Immature natural killer cell (primary cell): ENCODE measurements around the gene NAXD. TPM values are rescaled to one million over a fixed set of nuclear protein-coding genes. Genes with fewer than 3 reads are reported as not detected.
"Not testable (repeated sequence)": the region's sequence is repeated elsewhere in the genome, so short reads cannot be mapped to it uniquely, and the experiment has no call there.

Experiments used
- DNase-seq, 3 donors: peaks; one replicate each; pipeline ENCODE4 v3.0.0; 2022; ENCODE audit warnings: mixed read lengths in 1 of 3
- H3K27ac Mint-ChIP-seq, 6 donors: one replicate each; pipeline ENCODE4 v1.8.0; 2020; ENCODE audit warnings: mixed read lengths in 6 of 6, mild to moderate bottlenecking in 5 of 6, inconsistent platforms in 4 of 6, moderate library complexity in 3 of 6
- H3K27me3 Mint-ChIP-seq, 3 donors: one replicate each; pipeline ENCODE4 v1.8.0; 2020 to 2021; ENCODE audit warnings: low read depth in 3 of 3, mild to moderate bottlenecking in 3 of 3, mixed read lengths in 3 of 3, moderate library complexity in 3 of 3, inconsistent platforms in 1 of 3
- H3K36me3 Mint-ChIP-seq, 3 donors: one replicate each; pipeline ENCODE4 v1.8.0; 2020; ENCODE audit warnings: mixed read lengths in 3 of 3, inconsistent platforms in 2 of 3, mild to moderate bottlenecking in 2 of 3
- H3K4me1 Mint-ChIP-seq, 2 donors: one replicate each; pipeline ENCODE4 v1.8.0; 2020; ENCODE audit warnings: inconsistent platforms in 2 of 2, mild to moderate bottlenecking in 2 of 2, mixed read lengths in 2 of 2, moderate library complexity in 1 of 2
- H3K4me3 Mint-ChIP-seq, 5 donors: one replicate each; pipeline ENCODE4 v1.8.0; 2020; ENCODE audit warnings: mild to moderate bottlenecking in 5 of 5, mixed read lengths in 5 of 5, inconsistent platforms in 3 of 5, moderate library complexity in 3 of 5
- H3K9me3 Mint-ChIP-seq, 6 donors: one replicate each; pipeline ENCODE4 v1.8.0; 2020; ENCODE audit warnings: mild to moderate bottlenecking in 6 of 6, mixed read lengths in 6 of 6, inconsistent platforms in 4 of 6, moderate library complexity in 3 of 6
- polyA plus RNA-seq, 3 donors: library from polyadenylated mRNA; unstranded; fragments of 300-500 nt; fragmentation: Illumina TruSeq; gene quantifications; one replicate each; pipeline ENCODE4 v1.2.3, GENCODE V29; 2021

The NAXD gene
- polyA plus RNA-seq, 3 donors from 2014 or later, result 4.4 to 13.4 (median 7.7) TPM

DNA sequence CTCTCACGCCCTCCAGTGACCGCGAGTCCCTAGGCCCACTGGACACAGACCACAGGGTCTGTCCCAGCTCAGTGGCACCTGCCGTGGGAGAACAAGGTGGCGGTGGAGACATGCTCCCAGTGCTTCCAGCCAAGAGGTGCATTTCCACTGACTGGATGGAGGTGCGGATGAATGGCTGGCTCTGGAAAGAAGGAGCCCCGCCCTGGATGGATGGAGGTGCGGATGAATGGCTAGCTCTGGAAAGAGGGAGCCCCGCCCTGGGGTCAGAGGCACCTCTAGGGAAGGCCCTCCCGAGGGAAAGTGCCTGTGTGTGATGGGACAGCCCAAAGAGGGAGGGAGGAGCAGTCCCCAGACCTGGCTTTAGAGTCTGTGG lies 32.0 kb downstream of the NAXD start:
- Mint-ChIP-seq H3K27ac (no peak overlapping the region), H3K27me3 (peaks cover 0 to 5% (median 2%) of the 10 kb centered on the region in 3 donors), H3K9me3 (no peaks in the 10 kb centered on the region), H3K36me3 (peaks cover 6 to 21% (median 12%) of the 10 kb centered on the region in 3 donors), H3K4me3 (no peak overlapping the region), H3K4me1 (peaks cover 5% of the 10 kb centered on the region in 2 donors)
- DNase-seq, result no peak

DNA sequence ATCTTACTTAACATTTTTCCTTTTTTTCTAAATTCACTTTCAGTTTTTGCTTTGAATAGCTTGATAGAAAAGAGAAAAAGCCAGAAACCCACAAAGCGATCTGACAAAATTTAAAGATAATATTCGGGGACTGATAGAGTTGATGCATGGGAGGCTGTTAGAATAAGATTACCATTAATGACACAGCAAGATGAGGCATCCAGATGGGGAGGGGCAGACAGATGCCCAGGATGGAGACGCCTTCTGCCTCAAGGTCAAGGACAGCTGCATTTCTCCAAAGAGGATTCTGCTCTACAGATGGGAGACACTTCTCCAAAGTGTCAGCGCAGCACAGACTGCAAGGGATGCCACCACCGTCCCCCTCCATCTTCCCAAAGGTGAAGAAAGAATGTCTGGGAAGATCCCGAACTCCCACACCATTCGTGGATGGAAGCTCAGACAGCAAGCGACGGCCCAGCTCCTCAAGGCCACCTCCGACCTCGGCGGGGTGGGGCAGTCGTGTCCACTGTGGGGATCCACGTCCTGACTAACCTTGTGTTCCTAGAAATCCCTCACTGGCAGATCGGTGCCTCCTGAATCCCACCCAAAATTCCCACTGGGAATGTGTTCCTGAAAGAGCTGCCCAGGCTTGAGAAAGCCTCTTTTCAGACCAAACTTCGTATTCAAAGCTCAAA lies 32.9 kb downstream of the NAXD start:
- Mint-ChIP-seq H3K36me3 (peaks cover 2 to 21% (median 12%) of the 10 kb centered on the region in 3 donors), H3K27ac (peak overlapping the region in 1 of 6 donors; percentile 35), H3K4me1 (peaks cover 6 to 7% of the 10 kb centered on the region in 2 donors), H3K27me3 (peaks cover 2 to 4% (median 2%) of the 10 kb centered on the region in 3 donors), H3K4me3 (no peak overlapping the region), H3K9me3 (no peaks in the 10 kb centered on the region)
- no peak for DNase-seq

DNA sequence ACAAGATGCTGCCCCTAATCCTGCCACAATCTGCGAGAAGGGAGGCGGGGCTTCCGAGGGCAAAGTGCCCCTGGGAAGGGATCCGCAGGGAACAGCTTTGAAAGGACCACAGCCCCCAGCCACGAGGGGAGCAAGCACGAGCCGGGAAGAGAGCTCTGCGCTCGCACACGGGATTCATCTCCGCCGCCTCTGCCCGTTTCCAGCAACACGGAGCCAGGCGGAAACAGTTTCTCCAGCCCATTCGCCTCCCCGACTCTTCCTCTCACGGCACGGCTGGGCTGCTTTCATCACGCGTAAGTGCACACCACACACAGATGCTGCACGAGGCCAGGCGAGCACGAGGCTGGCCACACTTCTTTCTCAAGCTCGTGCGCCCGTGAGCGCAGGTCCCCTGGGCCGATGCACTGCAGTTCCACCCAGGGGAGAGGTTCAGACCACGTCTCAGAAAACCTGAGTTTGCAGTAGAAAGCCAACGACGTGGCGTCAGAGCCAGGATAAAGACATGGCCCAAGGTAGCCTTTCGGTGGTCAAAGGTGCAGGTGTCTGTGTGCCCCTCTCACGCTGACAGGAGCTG lies 33.6 kb downstream of the NAXD start:
- DNase-seq, result no peak
- no peak overlapping the region for H3K4me3 Mint-ChIP-seq
- no peak overlapping the region for H3K27ac Mint-ChIP-seq
- H3K4me1 Mint-ChIP-seq, result peaks cover 6 to 12% of the 10 kb centered on the region in 2 donors
- no peaks in the 10 kb centered on the region for H3K9me3 Mint-ChIP-seq
- peaks cover 2 to 4% (median 2%) of the 10 kb centered on the region in 3 donors for H3K27me3 Mint-ChIP-seq
- peaks cover 0 to 21% (median 12%) of the 10 kb centered on the region in 3 donors for H3K36me3 Mint-ChIP-seq

DNA sequence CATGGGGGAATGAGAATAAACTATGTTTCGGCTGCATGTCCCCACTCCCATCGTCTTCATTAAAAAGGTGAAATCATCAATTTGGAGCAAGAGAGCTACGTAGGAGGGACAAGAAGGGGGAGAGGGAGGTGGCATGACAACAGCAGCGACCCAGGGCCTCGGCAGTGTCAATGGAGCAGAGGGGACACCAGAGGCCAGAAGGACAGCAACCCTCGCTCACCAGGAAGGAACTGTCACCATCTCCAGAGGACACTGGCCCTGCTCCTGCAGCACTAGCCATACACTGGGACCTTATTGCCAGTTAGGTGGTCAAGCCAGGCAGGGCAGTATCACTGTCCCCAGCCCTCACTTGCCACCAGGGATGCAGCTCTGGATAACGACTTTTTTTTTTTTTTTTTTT lies 34.2 kb downstream of the NAXD start:
- no peak overlapping the region for H3K4me3 Mint-ChIP-seq
- H3K9me3 Mint-ChIP-seq, result no peaks in the 10 kb centered on the region
- peaks cover 2 to 6% (median 2%) of the 10 kb centered on the region in 3 donors for H3K27me3 Mint-ChIP-seq
- H3K4me1 Mint-ChIP-seq, result peaks cover 5 to 8% of the 10 kb centered on the region in 2 donors
- peak overlapping the region in 1 of 6 donors; percentile 71 for H3K27ac Mint-ChIP-seq
- no peak for DNase-seq
- peaks cover 0 to 18% (median 16%) of the 10 kb centered on the region in 3 donors for H3K36me3 Mint-ChIP-seq

DNA sequence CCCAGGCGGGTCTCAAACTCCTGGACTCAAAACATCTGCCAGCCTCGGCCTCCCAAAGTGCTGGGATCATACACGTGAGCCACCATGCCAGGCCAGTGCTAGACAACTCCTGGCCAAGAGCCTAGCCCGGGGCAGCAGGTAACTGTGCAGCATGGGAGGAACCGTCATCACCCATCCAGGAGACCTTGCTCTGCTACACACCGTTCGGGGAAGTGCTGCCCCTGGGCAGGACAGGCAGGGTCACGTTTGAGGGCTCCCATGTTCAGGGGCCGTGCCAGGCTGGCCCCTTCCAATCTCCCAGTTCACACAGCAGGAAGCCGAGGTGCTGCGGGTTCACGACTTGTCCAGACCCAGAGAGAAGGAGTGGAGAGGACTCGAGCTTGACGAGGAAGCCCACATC lies 35.1 kb downstream of the NAXD start:
- peaks cover 3 to 6% of the 10 kb centered on the region in 2 donors for H3K4me1 Mint-ChIP-seq
- H3K9me3 Mint-ChIP-seq, result no peaks in the 10 kb centered on the region
- peaks cover 3 to 21% (median 19%) of the 10 kb centered on the region in 3 donors for H3K36me3 Mint-ChIP-seq
- no peak overlapping the region for H3K4me3 Mint-ChIP-seq
- DNase-seq, result no peak
- peaks cover 2 to 5% (median 2%) of the 10 kb centered on the region in 3 donors for H3K27me3 Mint-ChIP-seq
- H3K27ac Mint-ChIP-seq, result no peak overlapping the region

DNA sequence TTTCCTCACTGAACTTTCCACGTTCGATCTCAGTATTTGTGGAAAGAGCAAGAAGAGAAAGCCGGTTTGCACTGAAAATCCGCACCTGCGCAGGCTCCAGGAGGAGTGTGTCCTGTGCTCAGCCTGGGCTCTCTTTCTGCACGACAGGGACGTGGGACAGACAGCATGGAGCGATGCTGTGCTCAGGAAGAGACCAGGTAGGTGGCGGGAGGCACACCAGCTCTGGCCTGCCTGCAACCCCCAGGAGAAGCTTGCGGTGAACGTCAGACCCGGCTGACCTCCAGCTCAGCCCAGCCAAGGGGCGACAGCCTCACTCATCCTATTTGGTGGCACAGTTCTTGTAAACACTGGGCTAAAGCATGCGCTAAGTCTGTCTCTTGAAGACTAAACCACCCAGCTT lies 35.9 kb downstream of the NAXD start:
- H3K27ac Mint-ChIP-seq, result peak overlapping the region in 1 of 6 donors; percentile 46
- H3K4me1 Mint-ChIP-seq, result peaks cover 6 to 9% of the 10 kb centered on the region in 2 donors
- H3K4me3 Mint-ChIP-seq, result no peak overlapping the region
- peaks cover 3 to 26% (median 19%) of the 10 kb centered on the region in 3 donors for H3K36me3 Mint-ChIP-seq
- DNase-seq, result no peak
- no peaks in the 10 kb centered on the region for H3K9me3 Mint-ChIP-seq
- H3K27me3 Mint-ChIP-seq, result peaks cover 2 to 8% (median 2%) of the 10 kb centered on the region in 3 donors

DNA sequence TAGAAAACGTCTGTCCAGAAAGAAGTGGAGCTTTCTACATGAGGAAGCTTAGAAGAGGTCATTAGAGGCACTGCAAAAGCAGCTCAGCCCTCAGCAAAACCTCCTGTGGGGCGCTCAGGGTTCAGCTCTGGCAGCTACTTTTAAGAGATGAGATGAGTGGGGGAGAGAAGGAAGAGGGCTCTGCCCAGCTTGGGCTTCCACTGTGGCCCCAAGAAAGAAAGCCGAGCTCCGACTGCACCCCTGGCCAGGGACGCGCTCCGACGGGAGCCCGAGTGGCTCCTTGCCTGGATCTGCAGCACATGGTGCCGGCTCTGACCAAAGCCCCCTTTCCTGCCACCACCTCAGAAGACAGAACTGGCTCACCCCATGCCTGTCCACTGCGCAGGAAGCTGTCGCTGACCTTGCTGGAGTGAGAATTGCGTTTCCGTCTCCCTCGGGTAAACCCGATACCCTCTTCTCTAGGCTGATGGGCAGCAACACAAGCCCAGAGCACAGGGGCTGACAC lies 36.4 kb downstream of the NAXD start:
- H3K4me1 Mint-ChIP-seq, result peaks cover 10 to 11% of the 10 kb centered on the region in 2 donors
- peaks cover 2 to 8% (median 2%) of the 10 kb centered on the region in 3 donors for H3K27me3 Mint-ChIP-seq
- H3K4me3 Mint-ChIP-seq, result no peak overlapping the region
- H3K9me3 Mint-ChIP-seq, result no peaks in the 10 kb centered on the region
- H3K36me3 Mint-ChIP-seq, result peaks cover 3 to 28% (median 19%) of the 10 kb centered on the region in 3 donors
- peak overlapping the region in 1 of 6 donors; percentile 46 for H3K27ac Mint-ChIP-seq
- no peak for DNase-seq

DNA sequence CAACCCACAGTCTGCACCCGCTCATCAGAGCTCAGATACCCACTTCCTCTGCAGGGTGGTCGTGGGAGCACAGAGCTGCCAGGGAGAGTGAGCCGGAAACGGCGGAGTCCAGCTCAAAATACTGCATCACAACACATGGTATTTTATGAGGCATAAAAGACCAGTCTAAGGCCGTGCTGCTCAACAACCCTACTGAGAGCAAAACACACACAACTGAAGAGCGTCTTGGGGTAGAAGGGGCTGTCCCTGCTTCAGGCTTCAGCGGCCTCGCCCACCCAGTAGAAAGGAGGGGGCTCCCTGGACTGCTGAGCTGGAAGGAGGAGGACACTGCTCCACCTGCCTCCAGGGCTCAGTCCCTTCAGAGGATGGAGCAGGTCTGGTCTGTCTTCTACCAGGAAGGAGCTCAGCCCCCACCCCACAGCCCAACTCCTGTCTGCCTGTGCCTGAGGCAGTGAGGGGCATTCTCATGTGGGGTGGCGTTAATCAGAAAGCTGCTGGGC lies 36.9 kb downstream of the NAXD start:
- H3K4me1 Mint-ChIP-seq, result peaks cover 13 to 14% of the 10 kb centered on the region in 2 donors
- H3K27me3 Mint-ChIP-seq, result peaks cover 2 to 8% (median 2%) of the 10 kb centered on the region in 3 donors
- no peak for DNase-seq
- H3K4me3 Mint-ChIP-seq, result no peak overlapping the region
- peaks cover 3 to 28% (median 20%) of the 10 kb centered on the region in 3 donors for H3K36me3 Mint-ChIP-seq
- H3K27ac Mint-ChIP-seq, result no peak overlapping the region
- H3K9me3 Mint-ChIP-seq, result no peaks in the 10 kb centered on the region

DNA sequence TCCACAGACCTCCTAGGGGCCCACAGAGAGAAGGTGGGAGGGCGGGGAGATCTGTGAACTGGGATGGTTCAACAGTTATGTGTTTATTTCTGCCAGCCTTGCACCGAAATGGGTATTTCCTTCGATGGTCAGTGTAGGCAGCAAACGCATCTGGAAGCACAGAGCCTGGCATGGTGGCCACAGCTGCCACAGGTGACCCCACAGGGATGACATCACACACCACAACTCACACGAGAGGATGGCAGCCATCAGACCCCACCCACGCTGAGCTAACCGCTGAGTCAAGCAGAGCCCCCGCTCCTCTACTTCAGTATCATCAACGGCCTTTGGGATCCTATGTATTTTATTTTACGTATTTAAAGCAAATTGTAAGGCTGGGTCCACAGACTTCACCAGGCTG lies 37.4 kb downstream of the NAXD start:
- Mint-ChIP-seq H3K27ac (no peak overlapping the region), H3K4me1 (peaks cover 18 to 19% of the 10 kb centered on the region in 2 donors), H3K27me3 (peaks cover 2 to 8% (median 2%) of the 10 kb centered on the region in 3 donors), H3K4me3 (no peak overlapping the region), H3K36me3 (peaks cover 3 to 26% (median 25%) of the 10 kb centered on the region in 3 donors), H3K9me3 (no peaks in the 10 kb centered on the region)
- DNase-seq, result no peak

DNA sequence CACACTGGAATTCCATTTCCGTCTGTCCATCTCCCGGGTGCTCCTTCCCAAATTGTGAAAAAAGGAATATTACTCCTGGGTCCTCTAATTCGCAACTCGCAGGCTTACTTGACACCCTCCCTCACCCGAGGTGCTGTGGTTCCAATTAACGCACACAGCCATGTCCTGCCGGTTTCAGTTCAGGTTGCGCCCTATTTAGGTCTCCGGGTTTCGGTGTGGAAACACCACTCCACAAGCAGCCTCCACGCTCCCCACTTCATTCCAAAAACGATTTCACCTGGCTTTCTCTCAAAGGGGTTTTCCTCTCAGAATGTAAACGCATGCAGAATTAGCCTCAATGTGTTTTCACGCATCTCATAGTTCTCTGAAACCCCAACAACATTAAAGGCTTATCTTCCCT lies 37.9 kb downstream of the NAXD start:
- H3K4me1 Mint-ChIP-seq, result peaks cover 23 to 24% of the 10 kb centered on the region in 2 donors
- H3K4me3 Mint-ChIP-seq, result no peak overlapping the region
- peaks cover 2 to 7% (median 2%) of the 10 kb centered on the region in 3 donors for H3K27me3 Mint-ChIP-seq
- DNase-seq, result no peak
- no peaks in the 10 kb centered on the region for H3K9me3 Mint-ChIP-seq
- H3K36me3 Mint-ChIP-seq, result peaks cover 3 to 31% (median 30%) of the 10 kb centered on the region in 3 donors
- H3K27ac Mint-ChIP-seq, result peak overlapping the region in 2 of 6 donors; percentile 40 to 55

DNA sequence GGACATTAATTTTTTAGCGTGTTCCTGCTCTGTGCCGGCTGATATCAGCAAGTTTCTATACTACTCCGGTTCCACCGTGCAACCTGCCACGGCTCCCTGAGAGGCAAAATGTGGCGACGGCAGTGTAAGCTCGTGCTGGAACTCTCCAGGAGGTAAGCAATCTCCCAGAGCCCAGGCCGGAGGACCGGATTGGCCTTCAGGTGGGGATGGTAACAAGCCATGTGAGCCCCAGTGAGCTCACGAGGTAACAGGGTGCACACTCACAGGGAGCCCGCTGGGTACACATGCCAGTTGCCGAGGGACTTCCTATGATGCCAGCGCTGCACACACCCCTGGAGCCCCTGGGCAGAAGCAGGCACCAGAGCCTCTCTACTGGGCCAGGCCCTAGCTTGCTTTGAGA lies 38.5 kb downstream of the NAXD start:
- no peaks in the 10 kb centered on the region for H3K9me3 Mint-ChIP-seq
- peaks cover 2 to 6% (median 2%) of the 10 kb centered on the region in 3 donors for H3K27me3 Mint-ChIP-seq
- peaks cover 28% of the 10 kb centered on the region in 2 donors for H3K4me1 Mint-ChIP-seq
- no peak overlapping the region for H3K27ac Mint-ChIP-seq
- no peak overlapping the region for H3K4me3 Mint-ChIP-seq
- H3K36me3 Mint-ChIP-seq, result peaks cover 3 to 33% (median 32%) of the 10 kb centered on the region in 3 donors
- no peak for DNase-seq

DNA sequence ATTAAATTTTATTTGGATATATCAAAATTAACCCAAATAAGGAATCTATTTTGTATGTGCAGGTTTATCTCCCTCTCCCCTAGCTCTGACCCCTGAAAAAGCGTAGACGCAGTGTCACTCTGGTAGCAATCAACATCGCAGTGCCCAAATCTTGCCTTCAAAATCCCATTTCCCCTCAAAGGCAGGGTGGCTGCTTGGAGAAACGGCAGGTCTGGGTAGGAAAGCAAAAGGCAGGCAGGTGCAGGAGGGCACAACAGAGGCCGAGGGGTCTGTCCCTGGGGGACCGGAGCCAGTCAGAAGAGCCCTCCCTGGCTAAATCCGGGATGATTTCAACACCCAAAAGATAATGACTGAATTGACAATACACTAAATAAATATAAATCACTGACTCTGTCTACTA lies 41.9 kb downstream of the NAXD start:
- H3K9me3 Mint-ChIP-seq, result no peaks in the 10 kb centered on the region
- peak overlapping the region in 1 of 6 donors; percentile 42 for H3K27ac Mint-ChIP-seq
- peaks cover 0 to 7% (median 2%) of the 10 kb centered on the region in 3 donors for H3K27me3 Mint-ChIP-seq
- DNase-seq, result no peak
- no peak overlapping the region for H3K4me3 Mint-ChIP-seq
- H3K4me1 Mint-ChIP-seq, result peaks cover 32 to 43% of the 10 kb centered on the region in 2 donors
- H3K36me3 Mint-ChIP-seq, result peaks cover 9 to 44% (median 44%) of the 10 kb centered on the region in 3 donors

DNA sequence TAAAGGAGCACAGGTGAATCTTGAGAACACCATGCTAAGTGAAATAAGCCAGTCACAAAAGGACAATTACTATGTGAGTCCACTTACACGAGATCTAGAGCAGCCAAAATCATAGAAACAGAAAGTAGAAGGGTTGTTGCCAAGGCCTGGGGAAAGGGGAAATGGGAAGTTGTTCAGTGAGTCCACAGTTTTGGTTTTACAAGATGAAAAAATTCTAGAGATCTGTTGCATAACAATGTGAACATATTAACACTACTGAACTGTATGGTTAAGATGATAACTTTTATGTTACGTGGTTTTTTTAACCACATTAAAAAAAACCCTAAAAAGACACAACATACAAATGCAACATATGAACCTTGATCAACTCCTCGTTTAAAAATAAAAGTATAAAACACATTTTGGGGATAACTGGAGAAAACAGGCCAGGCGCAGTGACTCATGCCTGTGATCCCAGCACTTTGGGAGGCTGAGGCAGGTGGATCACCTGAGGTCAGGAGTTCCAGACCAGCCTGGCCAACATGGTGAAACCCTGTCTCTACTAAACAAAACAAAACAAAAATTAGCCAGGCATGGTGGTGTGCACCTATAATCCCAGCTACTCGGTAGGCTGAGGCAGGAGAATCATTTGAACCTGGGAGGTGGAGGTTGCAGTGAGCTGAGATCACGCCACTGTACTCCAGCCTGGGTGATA lies 43.0 kb downstream of the NAXD start:
- peaks cover 18 to 55% (median 54%) of the 10 kb centered on the region in 3 donors for H3K36me3 Mint-ChIP-seq

More for the DNA sequence above, 43.0 kb downstream of the NAXD start:
- peak overlapping the region; percentile 20 to 57 (median 28) for H3K27ac Mint-ChIP-seq
- H3K27me3 Mint-ChIP-seq, H3K9me3 Mint-ChIP-seq: not testable (repeated sequence)
- peak overlapping the region in 2 of 5 donors; percentile 1 to 50 for H3K4me3 Mint-ChIP-seq
- peak; percentile 17 to 26 (median 18) for DNase-seq
- H3K4me1 Mint-ChIP-seq, result peaks cover 31 to 40% of the 10 kb centered on the region in 2 donors
